IPS-18a (cell line): Measurements from ENCODE around the gene OR1E1.
"Not testable (repeated sequence)": the region's sequence is repeated elsewhere in the genome, so short reads cannot be mapped to it uniquely, and the experiment has no call there.

Experiments used
- H3K27ac ChIP-seq: one replicate; pipeline ENCODE4 v1.5.1; 2013; ENCODE audit warnings: low read length
- H3K27me3 ChIP-seq: one replicate; pipeline ENCODE4 v1.6.1; 2013; ENCODE audit warnings: mild to moderate bottlenecking, low read length; ENCODE audit not compliant: control insufficient read depth, insufficient read depth
- H3K36me3 ChIP-seq: one replicate; pipeline ENCODE4 v1.6.1; 2013; ENCODE audit warnings: low read depth, low read length; ENCODE audit not compliant: control insufficient read depth
- H3K4me1 ChIP-seq: one replicate; pipeline ENCODE4 v1.6.1; 2013; ENCODE audit warnings: low read depth, low read length; ENCODE audit not compliant: control insufficient read depth
- H3K4me3 ChIP-seq: one replicate; pipeline ENCODE4 v1.5.1; 2013; ENCODE audit warnings: low read length
- H3K9ac ChIP-seq: one replicate; pipeline ENCODE4 v1.6.1; 2013; ENCODE audit warnings: mild to moderate bottlenecking, low read length, moderate library complexity
- H3K9me3 ChIP-seq: one replicate; pipeline ENCODE4 v1.6.1; 2013; ENCODE audit warnings: low read depth, low read length; ENCODE audit not compliant: control insufficient read depth

OR1E1 gene

GRCh38 chr17:3400055-3400454 is 1.8 kb upstream of the OR1E1 start:
- H3K36me3 ChIP-seq = no peaks in the 10 kb centered on the region
- no peak overlapping the region for H3K27ac ChIP-seq
- H3K27me3 ChIP-seq = no peaks in the 10 kb centered on the region
- H3K4me3 ChIP-seq = no peak overlapping the region
- H3K4me1 ChIP-seq = no peaks in the 10 kb centered on the region
- H3K9ac ChIP-seq = no peak overlapping the region
- H3K9me3 ChIP-seq = peaks cover 3% of the 10 kb centered on the region

GRCh38 chr17:3397801-3398200 is 409 bp downstream of the OR1E1 start:
- H3K9me3 ChIP-seq, H3K27ac ChIP-seq, H3K9ac ChIP-seq, H3K4me1 ChIP-seq, H3K4me3 ChIP-seq, H3K27me3 ChIP-seq, H3K36me3 ChIP-seq: not testable (repeated sequence)

- Histone ChIP-seq H3K9me3 (peaks cover 8% of the 10 kb centered on the region), H3K27ac (no peak overlapping the region), H3K4me3 (no peak overlapping the region), H3K9ac (no peak overlapping the region), H3K36me3 (no peaks in the 10 kb centered on the region), H3K4me1 (no peaks in the 10 kb centered on the region), H3K27me3 (peaks cover 6% of the 10 kb centered on the region)
Observed at GRCh38 chr17:3389791-3390190, 8.4 kb downstream of the OR1E1 start.

- no peaks in the 10 kb centered on the region for H3K9me3 ChIP-seq
- H3K4me3 ChIP-seq = no peak within 1 kb of the TSS
- H3K36me3 ChIP-seq = no peaks in the 10 kb centered on the region
- no peaks in the 10 kb centered on the region for H3K4me1 ChIP-seq
- H3K27me3 ChIP-seq = peaks cover 6% of the 10 kb centered on the region
- H3K27ac ChIP-seq = no peak within 1 kb of the TSS
- H3K9ac ChIP-seq = no peak within 1 kb of the TSS
Observed at GRCh38 chr17:3385869-3386816, 12.1 kb downstream of the OR1E1 start, which contains the start of gene OR3A2. Gene OR3A2, minus strand, starts transcription at chr17:3386308.

GRCh38 chr17:3381957-3382356 is 16.3 kb downstream of the OR1E1 start:
- Histone ChIP-seq H3K36me3 (no peaks in the 10 kb centered on the region), H3K9ac (no peak overlapping the region), H3K27ac (no peak overlapping the region), H3K9me3 (no peaks in the 10 kb centered on the region), H3K4me3 (no peak overlapping the region), H3K4me1 (no peaks in the 10 kb centered on the region), H3K27me3 (peaks cover 5% of the 10 kb centered on the region)

- H3K36me3 ChIP-seq = no peaks in the 10 kb centered on the region
- no peaks in the 10 kb centered on the region for H3K4me1 ChIP-seq
- H3K4me3 ChIP-seq = no peak overlapping the region
- no peak overlapping the region for H3K27ac ChIP-seq
- no peak overlapping the region for H3K9ac ChIP-seq
- peaks cover 3% of the 10 kb centered on the region for H3K9me3 ChIP-seq
- H3K27me3 ChIP-seq = no peaks in the 10 kb centered on the region
Observed at GRCh38 chr17:3378321-3378720, 19.9 kb downstream of the OR1E1 start.

- H3K27ac ChIP-seq, H3K4me1 ChIP-seq, H3K36me3 ChIP-seq, H3K4me3 ChIP-seq, H3K27me3 ChIP-seq, H3K9ac ChIP-seq: not testable (repeated sequence)
- peaks cover 11% of the 10 kb centered on the region for H3K9me3 ChIP-seq
Observed at GRCh38 chr17:3371167-3371566, 27.0 kb downstream of the OR1E1 start.
